ENCODE measurements around the gene EWSR1. TPM values are rescaled to one million over a fixed set of nuclear protein-coding genes. Genes with fewer than 3 reads are reported as not detected.

Gene EWSR1
- total RNA-seq, 1 donor from 2014 or later, result 199 TPM

GRCh38 chr22:29268511-29269229 is 602 bp downstream of the EWSR1 start:
- peaks cover 41% of the 10 kb centered on the region for H3K4me1 Mint-ChIP-seq (ENCODE audit: low read depth, unreplicated experiment)
- H3K4me3 Mint-ChIP-seq (ENCODE audit: unreplicated experiment), result peak overlapping the region; percentile 95
- TF ChIP-seq CTCF (IDR thresholded peaks at IDR 0.05; ENCODE audit: insufficient read depth, low read depth, low read length) (no peak), EZH2 (IDR thresholded peaks at IDR 0.05; ENCODE audit: insufficient read depth, low read length) (no peak)
- Histone ChIP-seq H3K9ac (ENCODE audit: low read length) (peak overlapping the region; percentile 100), H3K4me1 (ENCODE audit: insufficient read depth, low read length) (peaks cover 38% of the 10 kb centered on the region), H3K4me3 (ENCODE audit: insufficient read depth, low read depth, low read length) (peak overlapping the region; percentile 98), H3K79me2 (ENCODE audit: insufficient read depth, low read length) (peaks cover 80% of the 10 kb centered on the region), H3K36me3 (ENCODE audit: insufficient read depth, low read length) (peaks cover 29% of the 10 kb centered on the region), H4K20me1 (ENCODE audit: insufficient read depth, low read length) (peaks cover 52% of the 10 kb centered on the region), H3K27me3 (ENCODE audit: insufficient read depth, low read length) (no peaks in the 10 kb centered on the region), H3K27ac (ENCODE audit: low read depth, low read length) (peak overlapping the region; percentile 100), H3K9me3 (ENCODE audit: insufficient read depth, low read depth, low read length) (no peaks in the 10 kb centered on the region), H3K4me2 (ENCODE audit: low read length) (peak overlapping the region; percentile 89), H2AFZ (ENCODE audit: low read depth, low read length) (peak overlapping the region; percentile 99)
- H3K9me3 Mint-ChIP-seq (ENCODE audit: unreplicated experiment), result no peaks in the 10 kb centered on the region
- no peak for FAIRE-seq
- H3K27me3 Mint-ChIP-seq (ENCODE audit: low read depth, unreplicated experiment), result no peaks in the 10 kb centered on the region
- peaks cover 8% of the 10 kb centered on the region for H3K36me3 Mint-ChIP-seq (ENCODE audit: low read depth, unreplicated experiment)
- peak; percentile 47 for DNase-seq (ENCODE audit: low read depth)
- peak overlapping the region; percentile 99 for H3K27ac Mint-ChIP-seq (ENCODE audit: unreplicated experiment)

- H3K36me3 Mint-ChIP-seq (ENCODE audit: low read depth, unreplicated experiment), result peaks cover 10% of the 10 kb centered on the region
- H3K4me1 ChIP-seq (ENCODE audit: insufficient read depth, low read length), result peaks cover 38% of the 10 kb centered on the region
- FAIRE-seq (no peak), DNase-seq (ENCODE audit: low read depth) (no peak)
- H3K27ac ChIP-seq (ENCODE audit: low read depth, low read length), result peak overlapping the region; percentile 100
- H2AFZ ChIP-seq (ENCODE audit: low read depth, low read length), result no peak overlapping the region
- H3K79me2 ChIP-seq (ENCODE audit: insufficient read depth, low read length), result peaks cover 86% of the 10 kb centered on the region
- H4K20me1 ChIP-seq (ENCODE audit: insufficient read depth, low read length), result peaks cover 58% of the 10 kb centered on the region
- H3K9me3 Mint-ChIP-seq (ENCODE audit: unreplicated experiment), result no peaks in the 10 kb centered on the region
- peak overlapping the region; percentile 100 for H3K9ac ChIP-seq (ENCODE audit: low read length)
- peaks cover 35% of the 10 kb centered on the region for H3K36me3 ChIP-seq (ENCODE audit: insufficient read depth, low read length)
- H3K4me3 Mint-ChIP-seq (ENCODE audit: unreplicated experiment), result peak overlapping the region; percentile 95
- no peaks in the 10 kb centered on the region for H3K9me3 ChIP-seq (ENCODE audit: insufficient read depth, low read depth, low read length)
- H3K4me3 ChIP-seq (ENCODE audit: insufficient read depth, low read depth, low read length), result peak overlapping the region; percentile 98
- TF ChIP-seq EZH2 (IDR thresholded peaks at IDR 0.05; ENCODE audit: insufficient read depth, low read length), result no peak
- no peak for TF ChIP-seq CTCF (IDR thresholded peaks at IDR 0.05; ENCODE audit: insufficient read depth, low read depth, low read length)
- H3K27me3 ChIP-seq (ENCODE audit: insufficient read depth, low read length), result no peaks in the 10 kb centered on the region
- H3K27me3 Mint-ChIP-seq (ENCODE audit: low read depth, unreplicated experiment), result no peaks in the 10 kb centered on the region
- peak overlapping the region; percentile 89 for H3K4me2 ChIP-seq (ENCODE audit: low read length)
- peaks cover 43% of the 10 kb centered on the region for H3K4me1 Mint-ChIP-seq (ENCODE audit: low read depth, unreplicated experiment)
- H3K27ac Mint-ChIP-seq (ENCODE audit: unreplicated experiment), result peak overlapping the region; percentile 96
These were observed 1.1 kb downstream of the EWSR1 start for GRCh38 chr22:29269230-29269604.

Data from astrocyte (in vitro differentiated cells and primary cell).